Breast epithelium (tissue), 4 donors: ENCODE measurements around the gene VAT1L. TPM values are rescaled to one million over a fixed set of nuclear protein-coding genes. Genes with fewer than 3 reads are reported as not detected.

ENCODE experiments used
- DNase-seq, 2 donors: peaks; one replicate each; pipeline ENCODE4 v3.0.0-alpha.2; 2019; ENCODE audit warnings: low spot score in 2 of 2
- H3K27ac ChIP-seq, 2 donors: fragments of 200-600 bp; sonication (generic) in 1 of 2; one replicate each; pipeline ENCODE4 v1.5.1; 2016 to 2019; ENCODE audit warnings: mild to moderate bottlenecking in 1 of 2
- H3K27me3 ChIP-seq, 2 donors: fragments of 200-600 bp; sonication (generic) in 1 of 2; one replicate each; pipeline versions ENCODE4 v1.5.1 to v1.6.0; 2017 to 2019; ENCODE audit warnings: control low read depth in 1 of 2, mild to moderate bottlenecking in 1 of 2
- H3K36me3 ChIP-seq: fragments of 200-600 bp; one replicate; pipeline ENCODE4 v1.5.1; 2019
- H3K4me1 ChIP-seq, 2 donors: fragments of 200-600 bp; sonication (generic); one replicate each; pipeline ENCODE4 v1.5.1; 2016 to 2019; ENCODE audit warnings: control low read depth in 1 of 2
- H3K4me3 ChIP-seq, 3 donors: fragments of 200-600 bp; sonication (generic); 1 replicate in 2 of 3; 2 replicates in 1 of 3; pipeline ENCODE4 v1.5.1; 2016 to 2019; ENCODE audit warnings: mild to moderate bottlenecking in 3 of 3, moderate library complexity in 2 of 3
- H3K9me3 ChIP-seq, 2 donors: fragments of 200-600 bp; sonication (generic) in 1 of 2; one replicate each; pipeline ENCODE4 v1.5.1; 2016 to 2019; ENCODE audit warnings: control low read depth in 1 of 2
- CTCF ChIP-seq, 3 donors: fragments of 450-650 bp; IDR thresholded peaks; one replicate each; pipeline ENCODE4 v1.5.1; 2016 to 2017; ENCODE audit warnings: antibody characterized with exemption in 3 of 3, mild to moderate bottlenecking in 3 of 3, moderate library complexity in 3 of 3
- POLR2A ChIP-seq: fragments of 450-650 bp; IDR thresholded peaks from one replicate; pipeline ENCODE4 v1.6.1; 2016; ENCODE audit warnings: antibody characterized with exemption, mild to moderate bottlenecking, moderate library complexity
- POLR2AphosphoS5 ChIP-seq, 3 donors: sonication (generic); formaldehyde crosslinking; IDR thresholded peaks; one replicate each; pipeline ENCODE4 v1.6.1; 2017; ENCODE audit warnings: antibody characterized with exemption in 3 of 3
- intact Hi-C: fragments of 100-400 bp; cut with DNase I; formaldehyde crosslinking; loops from one replicate; pipeline ENCODE4 v1.15.1; 2023; ENCODE audit warnings: low total_unique reads
- total RNA-seq, 3 donors: library from RNA; depleted of rRNA; stranded (reverse); fragments of >200 nt; gene quantifications; one replicate each; pipeline ENCODE4 v1.1.0, GENCODE V29; 2016

The VAT1L gene
- total RNA-seq, 3 donors from 2014 or later, result 0.33 to 0.88 TPM; not detected in 1

GRCh38 chr16:77873066-77873465, 84.7 kb downstream of the VAT1L start:
- H3K27me3 ChIP-seq, result no peaks in the 10 kb centered on the region
- H3K27ac ChIP-seq, result no peak overlapping the region
- no peak for DNase-seq
- TF ChIP-seq CTCF (IDR thresholded peaks at IDR 0.05) (no peak), POLR2AphosphoS5 (IDR thresholded peaks at IDR 0.05) (no peak), POLR2A (no peak)
- no peaks in the 10 kb centered on the region for H3K36me3 ChIP-seq
- no peaks in the 10 kb centered on the region for H3K4me1 ChIP-seq
- no peaks in the 10 kb centered on the region for H3K9me3 ChIP-seq
- intact Hi-C loops, result no loop called here
- no peak overlapping the region for H3K4me3 ChIP-seq

DNA sequence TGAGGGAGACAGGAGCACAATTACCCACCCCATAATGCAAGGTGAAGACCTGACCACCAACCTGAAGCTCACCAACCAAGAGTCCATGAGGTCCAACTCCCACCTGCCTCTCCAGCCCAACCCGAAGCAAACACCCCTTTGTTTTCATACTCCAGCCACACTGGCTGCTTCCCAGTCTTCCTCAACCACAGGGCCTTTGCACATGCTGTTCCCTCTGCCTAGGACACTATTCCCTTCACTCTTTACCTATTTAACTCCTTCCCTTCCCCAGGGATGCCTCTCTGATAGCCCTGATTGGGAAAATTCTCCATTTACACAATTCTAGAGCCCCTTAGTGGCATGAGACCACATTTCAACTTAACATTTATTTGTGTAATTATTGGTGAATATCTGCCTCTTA, 86.0 kb downstream of the VAT1L start:
- no peak for TF ChIP-seq CTCF (IDR thresholded peaks at IDR 0.05)
- no peak for TF ChIP-seq POLR2A
- TF ChIP-seq POLR2AphosphoS5 (IDR thresholded peaks at IDR 0.05), result no peak

GRCh38 chr16:77876776-77877175, 88.4 kb downstream of the VAT1L start:
- Histone ChIP-seq H3K4me3 (no peak overlapping the region), H3K9me3 (no peaks in the 10 kb centered on the region), H3K36me3 (no peaks in the 10 kb centered on the region), H3K27ac (no peak overlapping the region), H3K27me3 (no peaks in the 10 kb centered on the region), H3K4me1 (no peaks in the 10 kb centered on the region)
- intact Hi-C loops, result no loop called here
- DNase-seq, result no peak
- TF ChIP-seq POLR2AphosphoS5 (IDR thresholded peaks at IDR 0.05), result no peak
- TF ChIP-seq CTCF (IDR thresholded peaks at IDR 0.05), result no peak
- no peak for TF ChIP-seq POLR2A

More for the DNA sequence above, 86.0 kb downstream of the VAT1L start:
- Histone ChIP-seq H3K36me3 (no peaks in the 10 kb centered on the region), H3K27me3 (no peaks in the 10 kb centered on the region), H3K4me3 (no peak overlapping the region), H3K27ac (no peak overlapping the region), H3K4me1 (no peaks in the 10 kb centered on the region), H3K9me3 (no peaks in the 10 kb centered on the region)
- intact Hi-C loops, result no loop called here
- DNase-seq, result no peak

- DNase-seq, result no peak
- intact Hi-C loops, result no loop called here
- H3K4me1 ChIP-seq, result no peaks in the 10 kb centered on the region
- no peaks in the 10 kb centered on the region for H3K9me3 ChIP-seq
- TF ChIP-seq POLR2A (no peak), POLR2AphosphoS5 (IDR thresholded peaks at IDR 0.05) (no peak), CTCF (IDR thresholded peaks at IDR 0.05) (no peak)
- H3K36me3 ChIP-seq, result no peaks in the 10 kb centered on the region
- H3K4me3 ChIP-seq, result no peak overlapping the region
- H3K27me3 ChIP-seq, result no peaks in the 10 kb centered on the region
- no peak overlapping the region for H3K27ac ChIP-seq
Measured at GRCh38 chr16:77877712-77878347, 89.5 kb downstream of the VAT1L start.

- Histone ChIP-seq H3K27me3 (no peaks in the 10 kb centered on the region), H3K4me1 (no peaks in the 10 kb centered on the region), H3K36me3 (no peaks in the 10 kb centered on the region), H3K9me3 (no peaks in the 10 kb centered on the region), H3K27ac (no peak overlapping the region), H3K4me3 (no peak overlapping the region)
- intact Hi-C loops, result no loop called here
- DNase-seq, result no peak
- TF ChIP-seq POLR2A (no peak), CTCF (IDR thresholded peaks at IDR 0.05) (no peak), POLR2AphosphoS5 (IDR thresholded peaks at IDR 0.05) (no peak)
Measured at GRCh38 chr16:77881355-77882030, 93.1 kb downstream of the VAT1L start.
